GM12864 (cell line): ENCODE results near the gene RFC3.
A peak's percentile ranks its signal among the peaks of the same experiment; 100 is the strongest.

Experiments used
- DNase-seq: peaks from one replicate; pipeline ENCODE4 v3.0.0-alpha.2; 2011; ENCODE audit warnings: low read depth
- H3K4me3 ChIP-seq: 2 replicates; pipeline ENCODE4 v1.5.1; 2011; ENCODE audit warnings: mild to moderate bottlenecking, low read depth, low read length, control low read depth
- TF ChIP-seq, protein P1 (sequence below): IDR thresholded peaks from 2 replicates; pipeline ENCODE4 v1.5.1; 2011; ENCODE audit warnings: low read depth, mild to moderate bottlenecking, moderate library complexity, low read length, control low read depth, inconsistent platforms; ENCODE audit errors: missing control alignments

RFC3 gene

GRCh38 chr13:33784738-33785137, 33.2 kb upstream of the RFC3 start:
- no peak for DNase-seq
- no peak overlapping the region for H3K4me3 ChIP-seq
- TF ChIP-seq, protein P1, sequence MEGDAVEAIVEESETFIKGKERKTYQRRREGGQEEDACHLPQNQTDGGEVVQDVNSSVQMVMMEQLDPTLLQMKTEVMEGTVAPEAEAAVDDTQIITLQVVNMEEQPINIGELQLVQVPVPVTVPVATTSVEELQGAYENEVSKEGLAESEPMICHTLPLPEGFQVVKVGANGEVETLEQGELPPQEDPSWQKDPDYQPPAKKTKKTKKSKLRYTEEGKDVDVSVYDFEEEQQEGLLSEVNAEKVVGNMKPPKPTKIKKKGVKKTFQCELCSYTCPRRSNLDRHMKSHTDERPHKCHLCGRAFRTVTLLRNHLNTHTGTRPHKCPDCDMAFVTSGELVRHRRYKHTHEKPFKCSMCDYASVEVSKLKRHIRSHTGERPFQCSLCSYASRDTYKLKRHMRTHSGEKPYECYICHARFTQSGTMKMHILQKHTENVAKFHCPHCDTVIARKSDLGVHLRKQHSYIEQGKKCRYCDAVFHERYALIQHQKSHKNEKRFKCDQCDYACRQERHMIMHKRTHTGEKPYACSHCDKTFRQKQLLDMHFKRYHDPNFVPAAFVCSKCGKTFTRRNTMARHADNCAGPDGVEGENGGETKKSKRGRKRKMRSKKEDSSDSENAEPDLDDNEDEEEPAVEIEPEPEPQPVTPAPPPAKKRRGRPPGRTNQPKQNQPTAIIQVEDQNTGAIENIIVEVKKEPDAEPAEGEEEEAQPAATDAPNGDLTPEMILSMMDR = no peak

DNA sequence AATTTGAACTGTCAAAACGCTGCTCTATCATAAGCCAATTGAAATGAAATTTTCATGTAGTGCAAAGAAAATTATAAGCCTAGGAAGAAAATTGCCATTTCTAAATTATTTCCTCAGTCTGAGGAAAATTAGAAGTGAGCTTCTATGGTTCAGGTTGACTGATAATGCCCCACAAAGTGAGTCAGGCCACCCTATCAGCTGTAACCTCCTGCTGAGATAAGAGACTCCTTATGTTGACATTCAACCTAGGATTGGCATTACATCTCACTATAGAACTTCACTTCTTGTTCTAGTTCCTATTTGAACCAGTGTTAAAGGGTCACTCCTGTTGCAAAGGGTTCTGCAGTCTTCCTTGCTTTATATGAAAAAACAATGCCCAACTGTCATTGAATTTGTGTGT, 32.6 kb upstream of the RFC3 start:
- DNase-seq = no peak
- no peak overlapping the region for H3K4me3 ChIP-seq
- TF ChIP-seq, protein P1 = no peak

DNA sequence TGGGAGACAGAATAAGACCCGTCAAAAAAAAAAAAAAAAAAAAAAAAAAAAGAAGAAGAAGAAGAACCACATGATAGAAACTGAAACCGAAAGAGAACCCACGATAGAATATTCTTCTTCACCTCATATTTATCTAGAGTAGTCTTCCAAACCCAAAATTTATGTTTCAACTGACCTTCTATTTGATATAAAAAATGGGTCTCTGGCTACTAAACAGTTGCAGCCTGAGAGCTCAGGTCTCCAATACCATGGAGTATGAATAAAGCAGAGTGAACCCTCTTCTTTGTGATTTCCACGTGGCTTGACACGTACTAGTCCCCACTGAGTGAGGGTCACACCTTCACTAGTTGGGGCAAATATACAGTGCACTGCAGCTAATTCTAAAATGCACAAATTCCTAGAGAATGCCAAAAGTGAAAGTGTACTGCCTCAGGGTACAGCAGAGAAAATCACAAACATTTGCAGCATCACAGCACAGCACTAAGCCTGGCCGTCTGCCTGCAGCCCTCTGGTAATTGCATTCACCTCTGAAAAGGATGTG, 30.8 kb upstream of the RFC3 start:
- peak overlapping the region; percentile 56 for H3K4me3 ChIP-seq
- TF ChIP-seq, protein P1 = no peak
- peak; percentile 5 for DNase-seq

- H3K4me3 ChIP-seq = no peak overlapping the region
- TF ChIP-seq, protein P1 = no peak
- DNase-seq = no peak
These were observed 28.8 kb upstream of the RFC3 start for GRCh38 chr13:33789066-33789606.

GRCh38 chr13:33789739-33790138, 28.2 kb upstream of the RFC3 start:
- H3K4me3 ChIP-seq = no peak overlapping the region
- TF ChIP-seq, protein P1 = no peak
- DNase-seq = no peak

DNA sequence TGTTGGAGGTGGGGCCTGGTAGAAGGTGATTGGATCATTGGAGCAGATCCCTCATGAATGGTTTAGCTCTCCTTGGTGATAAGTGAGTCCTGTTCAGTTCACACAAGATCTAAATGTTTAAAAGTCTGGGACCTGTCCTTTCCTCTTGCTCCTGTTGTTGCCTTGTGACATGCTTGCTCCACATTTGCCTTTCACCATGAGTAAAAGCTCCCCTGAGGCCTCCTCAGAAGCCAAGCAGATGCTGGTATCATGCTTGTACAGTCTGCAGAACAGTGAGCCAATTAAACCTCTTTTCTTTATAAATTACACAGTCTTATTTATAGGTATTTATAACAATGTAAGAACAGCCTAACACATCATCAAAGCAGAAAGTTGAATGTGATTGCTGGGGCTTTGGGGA, 24.2 kb upstream of the RFC3 start:
- TF ChIP-seq, protein P1 = no peak
- H3K4me3 ChIP-seq = no peak overlapping the region
- DNase-seq = no peak

DNA sequence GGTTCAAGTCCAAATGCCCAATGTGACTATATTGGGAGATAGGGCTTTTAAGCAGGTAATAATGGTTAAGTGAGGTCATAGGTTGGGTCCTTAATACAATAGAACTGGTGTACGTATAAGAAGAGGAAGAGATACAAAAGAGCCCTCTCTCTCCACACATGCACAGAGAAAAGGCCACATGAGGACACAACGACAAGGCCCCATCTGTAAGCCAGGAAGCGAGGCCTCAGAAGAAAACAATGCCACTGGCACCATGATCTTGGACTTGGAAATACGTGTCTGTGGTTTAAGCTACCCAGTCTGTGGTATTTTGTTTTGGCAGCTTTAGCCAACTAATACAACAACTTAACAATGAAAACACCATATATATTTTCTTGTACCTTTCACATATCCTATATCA, 23.4 kb upstream of the RFC3 start:
- TF ChIP-seq, protein P1 = no peak
- no peak for DNase-seq
- no peak overlapping the region for H3K4me3 ChIP-seq
